ENCODE results near the gene INCA1. TPM values are rescaled to one million over a fixed set of nuclear protein-coding genes. Genes with fewer than 3 reads are reported as not detected.

Gene INCA1
- total and polyA plus RNA-seq, 2 of the 13 experiments (the other 11 are each of a cell fraction or from before 2014, with no cell fraction given) = 0.93 to 2.6 TPM

DNA sequence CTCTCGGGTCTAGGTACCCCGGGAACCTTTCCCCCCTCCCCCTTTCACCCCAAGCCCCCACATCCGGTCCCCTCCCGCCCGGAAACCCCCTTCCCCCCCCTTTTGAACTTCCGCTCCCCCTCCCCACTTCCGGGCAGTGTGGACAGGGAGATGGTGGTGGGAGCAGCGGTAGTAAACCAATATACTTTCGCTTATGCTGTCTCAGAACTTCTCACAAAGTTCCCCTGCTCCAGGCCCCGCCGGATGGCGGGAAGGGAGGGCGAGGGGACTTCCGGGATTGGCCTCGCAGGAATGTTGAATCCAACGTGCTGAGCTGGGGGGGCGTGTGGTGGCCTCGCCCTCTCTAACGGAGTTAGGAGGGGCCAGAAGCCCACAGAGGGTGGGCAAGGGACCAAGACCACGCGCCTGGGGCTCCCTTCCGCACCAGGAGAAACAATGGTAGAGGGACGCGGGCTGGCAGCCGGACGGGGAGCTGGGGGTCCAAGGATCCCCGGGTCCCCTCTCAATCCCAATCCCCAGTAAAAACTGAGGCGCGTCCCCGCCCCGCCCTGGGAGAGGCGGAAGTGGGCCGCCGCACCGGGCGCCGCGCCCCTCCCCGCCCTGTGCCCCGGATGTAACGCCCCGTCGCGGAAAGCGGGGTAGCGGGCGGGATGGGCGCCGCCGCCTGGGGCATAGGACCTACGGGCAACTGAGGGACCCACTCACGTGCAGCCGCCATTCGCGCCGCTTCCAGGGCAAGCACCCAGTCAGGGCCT lies 49.7 kb downstream of the INCA1 start (continued):
- TF ChIP-seq, protein P1, sequence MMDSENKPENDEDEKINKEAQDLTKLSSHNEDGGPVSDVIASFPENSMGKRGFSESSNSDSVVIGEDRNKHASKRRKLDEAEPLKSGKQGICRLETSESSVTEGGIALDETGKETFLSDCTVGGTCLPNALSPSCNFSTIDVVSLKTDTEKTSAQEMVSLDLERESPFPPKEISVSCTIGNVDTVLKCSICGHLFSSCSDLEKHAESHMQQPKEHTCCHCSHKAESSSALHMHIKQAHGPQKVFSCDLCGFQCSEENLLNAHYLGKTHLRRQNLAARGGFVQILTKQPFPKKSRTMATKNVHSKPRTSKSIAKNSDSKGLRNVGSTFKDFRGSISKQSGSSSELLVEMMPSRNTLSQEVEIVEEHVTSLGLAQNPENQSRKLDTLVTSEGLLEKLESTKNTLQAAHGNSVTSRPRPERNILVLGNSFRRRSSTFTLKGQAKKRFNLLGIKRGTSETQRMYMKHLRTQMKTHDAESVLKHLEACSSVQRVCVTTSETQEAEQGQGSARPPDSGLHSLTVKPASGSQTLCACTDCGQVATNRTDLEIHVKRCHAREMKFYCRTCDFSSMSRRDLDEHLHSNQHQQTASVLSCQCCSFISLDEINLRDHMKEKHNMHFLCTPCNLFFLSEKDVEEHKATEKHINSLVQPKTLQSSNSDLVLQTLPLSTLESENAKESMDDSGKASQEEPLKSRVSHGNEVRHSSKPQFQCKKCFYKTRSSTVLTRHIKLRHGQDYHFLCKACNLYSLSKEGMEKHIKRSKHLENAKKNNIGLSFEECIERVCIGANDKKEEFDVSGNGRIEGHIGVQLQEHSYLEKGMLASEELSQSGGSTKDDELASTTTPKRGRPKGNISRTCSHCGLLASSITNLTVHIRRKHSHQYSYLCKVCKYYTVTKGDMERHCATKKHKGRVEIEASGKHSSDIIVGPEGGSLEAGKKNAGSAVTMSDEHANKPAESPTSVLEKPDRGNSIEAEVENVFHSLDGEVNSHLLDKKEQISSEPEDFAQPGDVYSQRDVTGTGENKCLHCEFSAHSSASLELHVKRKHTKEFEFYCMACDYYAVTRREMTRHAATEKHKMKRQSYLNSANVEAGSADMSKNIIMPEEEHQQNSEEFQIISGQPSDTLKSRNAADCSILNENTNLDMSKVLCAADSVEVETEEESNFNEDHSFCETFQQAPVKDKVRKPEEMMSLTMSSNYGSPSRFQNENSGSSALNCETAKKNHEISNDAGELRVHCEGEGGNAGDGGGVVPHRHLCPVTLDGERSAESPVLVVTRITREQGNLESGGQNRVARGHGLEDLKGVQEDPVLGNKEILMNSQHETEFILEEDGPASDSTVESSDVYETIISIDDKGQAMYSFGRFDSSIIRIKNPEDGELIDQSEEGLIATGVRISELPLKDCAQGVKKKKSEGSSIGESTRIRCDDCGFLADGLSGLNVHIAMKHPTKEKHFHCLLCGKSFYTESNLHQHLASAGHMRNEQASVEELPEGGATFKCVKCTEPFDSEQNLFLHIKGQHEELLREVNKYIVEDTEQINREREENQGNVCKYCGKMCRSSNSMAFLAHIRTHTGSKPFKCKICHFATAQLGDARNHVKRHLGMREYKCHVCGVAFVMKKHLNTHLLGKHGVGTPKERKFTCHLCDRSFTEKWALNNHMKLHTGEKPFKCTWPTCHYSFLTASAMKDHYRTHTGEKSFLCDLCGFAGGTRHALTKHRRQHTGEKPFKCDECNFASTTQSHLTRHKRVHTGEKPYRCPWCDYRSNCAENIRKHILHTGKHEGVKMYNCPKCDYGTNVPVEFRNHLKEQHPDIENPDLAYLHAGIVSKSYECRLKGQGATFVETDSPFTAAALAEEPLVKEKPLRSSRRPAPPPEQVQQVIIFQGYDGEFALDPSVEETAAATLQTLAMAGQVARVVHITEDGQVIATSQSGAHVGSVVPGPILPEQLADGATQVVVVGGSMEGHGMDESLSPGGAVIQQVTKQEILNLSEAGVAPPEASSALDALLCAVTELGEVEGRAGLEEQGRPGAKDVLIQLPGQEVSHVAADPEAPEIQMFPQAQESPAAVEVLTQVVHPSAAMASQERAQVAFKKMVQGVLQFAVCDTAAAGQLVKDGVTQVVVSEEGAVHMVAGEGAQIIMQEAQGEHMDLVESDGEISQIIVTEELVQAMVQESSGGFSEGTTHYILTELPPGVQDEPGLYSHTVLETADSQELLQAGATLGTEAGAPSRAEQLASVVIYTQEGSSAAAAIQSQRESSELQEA (CRISPR knock-in tag; IDR thresholded peaks at IDR 0.05; ENCODE audit: not compliant biosample characterization) = peak; percentile 68
- no peak for TF ChIP-seq ZXDC (CRISPR knock-in tag; IDR thresholded peaks at IDR 0.05)
- no peak for TF ChIP-seq DNMT3B (CRISPR knock-in tag; conservative IDR thresholded peaks at IDR 0.05)
- no peak for TF ChIP-seq MEIS2 (CRISPR knock-in tag; IDR thresholded peaks at IDR 0.05)
- no peak for TF ChIP-seq BORCS8-MEF2B (CRISPR knock-in tag; IDR thresholded peaks at IDR 0.05)
- TF ChIP-seq, protein P2, sequence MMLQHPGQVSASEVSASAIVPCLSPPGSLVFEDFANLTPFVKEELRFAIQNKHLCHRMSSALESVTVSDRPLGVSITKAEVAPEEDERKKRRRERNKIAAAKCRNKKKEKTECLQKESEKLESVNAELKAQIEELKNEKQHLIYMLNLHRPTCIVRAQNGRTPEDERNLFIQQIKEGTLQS (CRISPR knock-in tag; IDR thresholded peaks at IDR 0.05) = no peak
- peak; percentile 92 for TF ChIP-seq ZNF777 (CRISPR knock-in tag; IDR thresholded peaks at IDR 0.05)
- peak; percentile 86; the same call in 1 of the 2 replicates for TF ChIP-seq EED (CRISPR knock-in tag; IDR thresholded peaks at IDR 0.05)
- TF ChIP-seq ZNF3 (CRISPR knock-in tag; IDR thresholded peaks at IDR 0.05) = no peak
- TF ChIP-seq AHR (CRISPR knock-in tag; IDR thresholded peaks at IDR 0.05) = no peak; the same call in 1 of the 2 replicates
- TF ChIP-seq FOXA1 (IDR thresholded peaks at IDR 0.05) = no peak
- no peak for TF ChIP-seq FOXA1 (CRISPR knock-in tag; IDR thresholded peaks at IDR 0.05)
- TF ChIP-seq RBFOX2 (IDR thresholded peaks at IDR 0.05; ENCODE audit: low read depth, low read length) = peak; percentile 96
- TF ChIP-seq ZNF235 (CRISPR knock-in tag; IDR thresholded peaks at IDR 0.05; ENCODE audit: borderline replicate concordance) = peak; percentile 43; the same call in 1 of the 2 replicates
- TF ChIP-seq TCF12 (IDR thresholded peaks at IDR 0.05) = no peak
- 0 out of 2 replicates have a peak, but pooled peaks have one; percentile 24 for TF ChIP-seq TCF12 (CRISPR knock-in tag; IDR thresholded peaks at IDR 0.05)
- 0 out of 2 replicates have a peak, but pooled peaks have one; percentile 25 for TF ChIP-seq NFYB (CRISPR knock-in tag; IDR thresholded peaks at IDR 0.05)
- TF ChIP-seq YEATS2 (CRISPR knock-in tag; IDR thresholded peaks at IDR 0.05; ENCODE audit: borderline replicate concordance) = 0 out of 2 replicates have a peak, but pooled peaks have one; percentile 39
- 0 out of 2 replicates have a peak, but pooled peaks have one; percentile 72 for TF ChIP-seq ZNF225 (CRISPR knock-in tag; IDR thresholded peaks at IDR 0.05)
- no peak for TF ChIP-seq TBX3 (IDR thresholded peaks at IDR 0.05; ENCODE audit: borderline replicate concordance)

Measured in HepG2 (cell line).